ENCODE results near the gene BOLA3.

GRCh38 chr2:74110537-74110936, 37.2 kb downstream of the BOLA3 start:
- no peak for TF ChIP-seq POLR2AphosphoS5 (IDR thresholded peaks at IDR 0.05)
- TF ChIP-seq CTCF (IDR thresholded peaks at IDR 0.05; ENCODE audit: poor library complexity, severe bottlenecking): no peak
- no peak for TF ChIP-seq EP300 (conservative IDR thresholded peaks at IDR 0.05; ENCODE audit: poor library complexity, severe bottlenecking)
